HEK293 (cell line): ENCODE results near the gene TOMM40L.
A peak's percentile ranks its signal among the peaks of the same experiment; 100 is the strongest.

Experiments used
- CTCF ChIA-PET: fragments of 350-600 bp; formaldehyde crosslinking; extraction: SDS; loops from one replicate; lab custom pipeline; 2021; ENCODE audit warnings: antibody characterized with exemption; lab: Yijun Ruan, JAX
- POLR2A ChIA-PET: fragments of 300-600 bp; formaldehyde crosslinking; extraction: SDS; loops from one replicate; lab custom pipeline; 2020; ENCODE audit warnings: antibody characterized with exemption, inconsistent platforms; lab: Yijun Ruan, JAX
- H3K27ac ChIP-seq: fragments of 200-500 bp; sonication (Bioruptor generic); 2 replicates; pipeline ENCODE4 v1.5.1; 2014; ENCODE audit warnings: low read depth, low read length, control low read depth, inconsistent platforms; ENCODE audit errors: extremely low read depth
- H3K36me3 ChIP-seq, 2 experiments: fragments of 200-500 bp in 1 of 2; sonication (Bioruptor generic) in 1 of 2; 1 replicate in 1 of 2; 2 replicates in 1 of 2; pipeline ENCODE4 v1.5.1; 2014 to 2017; ENCODE audit warnings: inconsistent platforms in 2 of 2, low read length in 2 of 2; ENCODE audit not compliant: control insufficient read depth in 2 of 2, insufficient read depth in 1 of 2
- H3K4me1 ChIP-seq: fragments of 200-500 bp; sonication (Bioruptor generic); 2 replicates; pipeline ENCODE4 v1.5.1; 2014; ENCODE audit warnings: mild to moderate bottlenecking, low read length, inconsistent platforms; ENCODE audit not compliant: control insufficient read depth, insufficient read depth
- H3K4me3 ChIP-seq: 2 replicates; pipeline ENCODE4 v1.5.1; 2011; ENCODE audit warnings: low read depth, mild to moderate bottlenecking, control low read depth, low read length, moderate library complexity
- H3K9me3 ChIP-seq: fragments of 200-500 bp; sonication (Bioruptor generic); 2 replicates; pipeline ENCODE4 v1.5.1; 2014; ENCODE audit warnings: low read depth, low read length, inconsistent platforms; ENCODE audit not compliant: control insufficient read depth, insufficient read depth
- BCL11A ChIP-seq: fragments of 450-650 bp; formaldehyde crosslinking; IDR thresholded peaks from 2 replicates; pipeline ENCODE4 v1.5.1; 2016; ENCODE audit warnings: low read depth, missing biosample characterization, missing genetic modification characterization
- KLF9 ChIP-seq: fragments of 450-650 bp; formaldehyde crosslinking; IDR thresholded peaks from 2 replicates; pipeline ENCODE4 v1.5.1; 2016; ENCODE audit warnings: missing biosample characterization, missing genetic modification characterization, low read depth
- SETDB1 ChIP-seq: IDR thresholded peaks from one replicate; pipeline ENCODE4 v1.6.1; 2017; ENCODE audit warnings: mild to moderate bottlenecking, low read length, moderate library complexity, mixed read lengths; ENCODE audit not compliant: insufficient read length
- ZFP41 ChIP-seq: fragments of 450-650 bp; formaldehyde crosslinking; IDR thresholded peaks from 2 replicates; pipeline ENCODE4 v1.5.1; 2016; ENCODE audit warnings: missing biosample characterization, missing genetic modification characterization, borderline replicate concordance
- ZNF223 ChIP-seq: fragments of 450-650 bp; formaldehyde crosslinking; IDR thresholded peaks from 2 replicates; pipeline ENCODE4 v1.5.1; 2016; ENCODE audit warnings: missing biosample characterization, missing genetic modification characterization
- ZNF24 ChIP-seq: fragments of 450-650 bp; formaldehyde crosslinking; IDR thresholded peaks from 2 replicates; pipeline ENCODE4 v1.5.1; 2016; ENCODE audit warnings: missing biosample characterization, missing genetic modification characterization
- ZNF350 ChIP-seq: fragments of 450-650 bp; formaldehyde crosslinking; IDR thresholded peaks from 2 replicates; pipeline ENCODE4 v1.5.0; 2017; ENCODE audit warnings: missing biosample characterization, mild to moderate bottlenecking, missing genetic modification characterization
- ZNF544 ChIP-seq: fragments of 450-650 bp; formaldehyde crosslinking; IDR thresholded peaks from 2 replicates; pipeline ENCODE4 v1.5.0; 2017; ENCODE audit warnings: missing biosample characterization, missing genetic modification characterization
- ZNF558 ChIP-seq: fragments of 450-650 bp; formaldehyde crosslinking; IDR thresholded peaks from 2 replicates; pipeline ENCODE4 v1.5.1; 2016; ENCODE audit warnings: missing biosample characterization, missing genetic modification characterization
- ZNF660 ChIP-seq: fragments of 450-650 bp; IDR thresholded peaks from 2 replicates; pipeline ENCODE4 v1.5.1; 2018; ENCODE audit warnings: missing biosample characterization, mild to moderate bottlenecking, missing genetic modification characterization
- ZNF776 ChIP-seq: fragments of 450-650 bp; formaldehyde crosslinking; IDR thresholded peaks from 2 replicates; pipeline ENCODE4 v1.5.0; 2017; ENCODE audit warnings: missing biosample characterization, missing genetic modification characterization, borderline replicate concordance
- TF ChIP-seq, protein P1 (sequence below): fragments of 450-650 bp; formaldehyde crosslinking; IDR thresholded peaks from 2 replicates; pipeline ENCODE4 v1.5.1; 2016; ENCODE audit warnings: missing biosample characterization, missing genetic modification characterization
- TF ChIP-seq, protein P2 (sequence below): fragments of 450-650 bp; formaldehyde crosslinking; IDR thresholded peaks from 2 replicates; pipeline ENCODE4 v1.5.1; 2016; ENCODE audit warnings: missing biosample characterization, missing genetic modification characterization
- TF ChIP-seq, protein P3 (sequence below): fragments of 450-650 bp; IDR thresholded peaks from 2 replicates; pipeline ENCODE4 v1.5.1; 2018; ENCODE audit warnings: missing biosample characterization, mild to moderate bottlenecking, missing genetic modification characterization

Gene TOMM40L

DNA sequence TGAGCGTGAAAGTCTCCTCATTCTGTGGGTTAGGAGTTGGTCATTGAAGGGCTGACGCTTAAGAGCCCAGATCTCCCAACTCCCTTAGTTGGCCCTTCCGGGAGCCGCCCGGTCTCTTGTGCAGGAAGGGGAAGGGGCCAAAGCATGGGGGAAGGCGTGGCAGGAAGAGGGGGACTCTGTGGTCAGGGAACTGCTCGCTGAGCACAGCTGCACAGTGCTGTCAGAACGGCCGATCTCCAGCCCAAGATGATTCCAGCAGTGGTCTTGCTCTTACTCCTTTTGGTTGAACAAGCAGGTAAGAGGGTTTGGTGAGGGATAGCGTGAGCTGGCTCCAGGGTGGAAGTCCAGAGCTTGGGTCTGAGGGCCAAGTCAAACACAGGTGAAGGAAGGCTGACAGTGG lies 10.8 kb upstream of the TOMM40L start, which contains the start of gene FCER1G (continued):
- TF ChIP-seq ZFP41 (tag by site-specific recombination), result no peak
- no peak for TF ChIP-seq ZNF558 (tag by site-specific recombination)

DNA sequence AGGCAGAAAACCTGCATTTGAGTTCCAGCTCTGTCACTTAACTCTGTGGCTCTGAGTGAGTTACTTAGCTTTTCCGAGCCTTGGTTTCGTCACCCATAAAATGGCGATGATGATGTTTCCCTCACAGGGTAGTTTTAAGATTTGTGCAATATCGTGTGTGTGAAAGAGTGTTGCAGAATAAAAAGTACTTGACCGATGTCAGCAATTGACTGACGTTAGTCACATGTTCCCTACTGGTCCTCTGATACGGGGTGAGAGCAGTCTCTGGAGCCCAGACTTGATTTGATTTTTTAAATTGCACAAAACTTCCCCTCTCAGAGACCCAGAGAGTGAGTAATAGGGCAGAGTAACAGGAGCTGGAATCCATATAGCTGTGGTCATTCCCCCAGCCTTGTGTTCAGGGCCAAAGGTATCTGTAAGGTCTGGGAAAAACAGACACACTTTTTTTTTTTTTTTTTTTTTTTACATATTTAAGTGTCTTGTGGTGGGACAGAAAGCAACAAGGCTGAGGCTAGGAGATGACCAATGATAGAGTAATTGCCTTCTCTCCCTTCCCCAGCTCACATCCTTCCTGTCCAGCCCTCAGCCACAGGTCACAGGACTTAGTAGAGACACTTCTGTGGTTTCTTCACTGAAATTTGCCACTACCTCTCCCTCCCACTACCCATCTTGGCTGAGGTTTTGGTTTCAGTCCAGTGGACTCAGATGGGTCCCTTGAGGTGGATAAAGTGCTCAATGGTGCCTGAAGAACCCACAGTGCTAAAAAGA lies 8.7 kb upstream of the TOMM40L start:
- no peak overlapping the region for H3K4me3 ChIP-seq
- no peaks in the 10 kb centered on the region for H3K4me1 ChIP-seq
- ChIA-PET CTCF (interaction anchor here (0.5 to 3.4 kb wide), 6 partner anchors 9 to 165 kb away, joined by 4 to 22 read pairs (median 6); partner anchors contain the start of gene TOMM40L), POLR2A (no interaction called here)
- no peaks in the 10 kb centered on the region for H3K9me3 ChIP-seq
- TF ChIP-seq KLF9 (no peak), ZNF350 (tag by site-specific recombination) (no peak)
- TF ChIP-seq, protein P1, sequence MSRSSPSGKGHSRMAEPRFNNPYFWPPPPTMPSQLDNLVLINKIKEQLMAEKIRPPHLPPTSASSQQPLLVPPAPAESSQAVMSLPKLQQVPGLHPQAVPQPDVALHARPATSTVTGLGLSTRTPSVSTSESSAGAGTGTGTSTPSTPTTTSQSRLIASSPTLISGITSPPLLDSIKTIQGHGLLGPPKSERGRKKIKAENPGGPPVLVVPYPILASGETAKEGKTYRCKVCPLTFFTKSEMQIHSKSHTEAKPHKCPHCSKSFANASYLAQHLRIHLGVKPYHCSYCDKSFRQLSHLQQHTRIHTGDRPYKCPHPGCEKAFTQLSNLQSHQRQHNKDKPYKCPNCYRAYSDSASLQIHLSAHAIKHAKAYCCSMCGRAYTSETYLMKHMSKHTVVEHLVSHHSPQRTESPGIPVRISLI (tag by site-specific recombination), result 0 out of 2 replicates have a peak, but pooled peaks have one; percentile 57
- H3K27ac ChIP-seq, result no peak overlapping the region
- peaks cover 16 to 29% of the 10 kb centered on the region in 2 experiments for H3K36me3 ChIP-seq

DNA sequence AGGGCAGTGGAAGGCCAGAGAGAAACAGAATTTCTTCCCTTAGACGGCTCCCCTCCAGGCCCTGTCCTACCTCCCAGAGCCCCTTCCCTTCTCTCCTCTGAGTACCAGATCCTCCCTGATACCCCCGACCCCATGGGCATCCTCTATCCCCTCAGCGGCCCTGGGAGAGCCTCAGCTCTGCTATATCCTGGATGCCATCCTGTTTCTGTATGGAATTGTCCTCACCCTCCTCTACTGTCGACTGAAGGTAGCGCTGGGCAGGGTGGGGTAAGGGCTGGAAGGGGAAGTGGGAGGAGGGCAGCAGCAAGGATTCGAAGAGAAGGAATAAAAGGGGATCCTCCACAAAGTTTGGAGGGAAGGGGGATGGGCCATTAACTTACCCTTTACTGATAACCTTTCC lies 8.0 kb upstream of the TOMM40L start:
- Histone ChIP-seq H3K36me3 (peaks cover 11 to 23% of the 10 kb centered on the region in 2 experiments), H3K4me1 (no peaks in the 10 kb centered on the region), H3K4me3 (no peak overlapping the region), H3K27ac (no peak overlapping the region), H3K9me3 (no peaks in the 10 kb centered on the region)
- ChIA-PET CTCF (interaction anchor here (0.7 to 3.4 kb wide), 6 partner anchors 8 to 164 kb away, joined by 4 to 22 read pairs (median 6); partner anchors contain the start of gene TOMM40L), POLR2A (interaction anchor here (1.3 kb wide), 1 partner anchor 15 kb away, joined by 3 read pairs; the partner anchor contains the start of gene NDUFS2)
- TF ChIP-seq ZNF223 (tag by site-specific recombination) (0 out of 2 replicates have a peak, but pooled peaks have one; percentile 48), ZNF24 (tag by site-specific recombination) (no peak)

DNA sequence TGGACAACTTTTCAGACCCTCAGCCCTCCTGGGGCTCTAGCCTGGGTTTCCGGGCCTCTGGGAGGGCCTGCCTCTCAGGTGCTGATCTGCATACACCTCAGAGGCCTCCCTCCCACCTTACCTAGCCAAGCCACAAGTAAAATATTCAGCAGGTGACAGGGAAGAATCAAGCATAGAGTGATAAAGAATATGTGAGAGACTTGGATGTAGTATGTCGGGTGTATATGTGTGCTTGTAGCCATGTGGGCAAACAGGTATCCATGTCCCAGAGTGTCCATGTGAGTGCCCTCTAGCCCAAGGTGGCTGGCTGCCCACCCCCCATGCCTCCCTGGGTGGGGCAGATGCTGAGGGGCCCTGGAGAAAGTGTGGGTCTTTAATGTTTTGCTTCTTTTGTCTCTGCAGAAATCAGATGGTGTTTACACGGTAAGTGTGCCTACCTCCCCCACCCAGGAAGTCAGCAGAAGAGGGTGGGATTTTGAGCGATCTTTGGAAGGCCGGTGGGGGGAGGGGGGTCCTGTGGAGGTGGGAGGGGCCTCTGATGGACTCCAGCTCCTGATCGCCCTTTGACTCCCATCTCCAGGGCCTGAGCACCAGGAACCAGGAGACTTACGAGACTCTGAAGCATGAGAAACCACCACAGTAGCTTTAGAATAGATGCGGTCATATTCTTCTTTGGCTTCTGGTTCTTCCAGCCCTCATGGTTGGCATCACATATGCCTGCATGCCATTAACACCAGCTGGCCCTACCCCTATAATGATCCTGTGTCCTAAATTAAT lies 7.4 kb upstream of the TOMM40L start:
- no peak overlapping the region for H3K4me3 ChIP-seq
- TF ChIP-seq ZNF776 (tag by site-specific recombination) (no peak), ZNF660 (tag by site-specific recombination) (no peak), SETDB1 (no peak), BCL11A (tag by site-specific recombination) (no peak), ZNF544 (tag by site-specific recombination) (no peak)
- TF ChIP-seq, protein P2, sequence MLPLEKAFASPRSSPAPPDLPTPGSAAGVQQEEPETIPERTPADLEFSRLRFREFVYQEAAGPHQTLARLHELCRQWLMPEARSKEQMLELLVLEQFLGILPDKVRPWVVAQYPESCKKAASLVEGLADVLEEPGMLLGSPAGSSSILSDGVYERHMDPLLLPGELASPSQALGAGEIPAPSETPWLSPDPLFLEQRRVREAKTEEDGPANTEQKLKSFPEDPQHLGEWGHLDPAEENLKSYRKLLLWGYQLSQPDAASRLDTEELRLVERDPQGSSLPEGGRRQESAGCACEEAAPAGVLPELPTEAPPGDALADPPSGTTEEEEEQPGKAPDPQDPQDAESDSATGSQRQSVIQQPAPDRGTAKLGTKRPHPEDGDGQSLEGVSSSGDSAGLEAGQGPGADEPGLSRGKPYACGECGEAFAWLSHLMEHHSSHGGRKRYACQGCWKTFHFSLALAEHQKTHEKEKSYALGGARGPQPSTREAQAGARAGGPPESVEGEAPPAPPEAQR, result no peak
- TF ChIP-seq, protein P3, sequence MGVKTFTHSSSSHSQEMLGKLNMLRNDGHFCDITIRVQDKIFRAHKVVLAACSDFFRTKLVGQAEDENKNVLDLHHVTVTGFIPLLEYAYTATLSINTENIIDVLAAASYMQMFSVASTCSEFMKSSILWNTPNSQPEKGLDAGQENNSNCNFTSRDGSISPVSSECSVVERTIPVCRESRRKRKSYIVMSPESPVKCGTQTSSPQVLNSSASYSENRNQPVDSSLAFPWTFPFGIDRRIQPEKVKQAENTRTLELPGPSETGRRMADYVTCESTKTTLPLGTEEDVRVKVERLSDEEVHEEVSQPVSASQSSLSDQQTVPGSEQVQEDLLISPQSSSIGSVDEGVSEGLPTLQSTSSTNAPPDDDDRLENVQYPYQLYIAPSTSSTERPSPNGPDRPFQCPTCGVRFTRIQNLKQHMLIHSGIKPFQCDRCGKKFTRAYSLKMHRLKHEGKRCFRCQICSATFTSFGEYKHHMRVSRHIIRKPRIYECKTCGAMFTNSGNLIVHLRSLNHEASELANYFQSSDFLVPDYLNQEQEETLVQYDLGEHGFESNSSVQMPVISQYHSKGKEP (tag by site-specific recombination), result no peak
- no peaks in the 10 kb centered on the region for H3K9me3 ChIP-seq
- peaks cover 4 to 16% of the 10 kb centered on the region in 2 experiments for H3K36me3 ChIP-seq
- ChIA-PET POLR2A (interaction anchor here (1.3 kb wide), 1 partner anchor 16 kb away, joined by 3 read pairs; the partner anchor contains the start of gene NDUFS2), CTCF (interaction anchor here (0.7 to 2.5 kb wide), 11 partner anchors 8 to 164 kb away, joined by 3 to 9 read pairs (median 5); partner anchors contain the start of gene NDUFS2)
- H3K4me1 ChIP-seq, result no peaks in the 10 kb centered on the region
- no peak overlapping the region for H3K27ac ChIP-seq
